Smooth muscle cell (in vitro differentiated cells): Measurements from ENCODE around the gene SNX32. TPM values are rescaled to one million over a fixed set of nuclear protein-coding genes. Genes with fewer than 3 reads are reported as not detected.
"Not testable (repeated sequence)": the region's sequence is repeated elsewhere in the genome, so short reads cannot be mapped to it uniquely, and the experiment has no call there.

Experiments used
- DNase-seq: peaks from one replicate; lab custom pipeline; 2025; ENCODE audit not compliant: unreplicated experiment; lab: John Stamatoyannopoulos, UW
- H2AFZ ChIP-seq: fragments of 200-600 bp; sonication (generic); 2 replicates; pipeline ENCODE4 v1.6.0; 2016; ENCODE audit warnings: antibody characterized with exemption, low read depth, mild to moderate bottlenecking
- H3F3A ChIP-seq: fragments of 200-600 bp; sonication (generic); 2 replicates; pipeline ENCODE4 v1.6.0; 2017; ENCODE audit warnings: antibody characterized with exemption, low read depth
- H3K27ac ChIP-seq: fragments of 200-600 bp; sonication (generic); 2 replicates; pipeline ENCODE4 v1.5.1; 2016; ENCODE audit warnings: low read depth, mild to moderate bottlenecking
- H3K27me3 ChIP-seq: fragments of 200-600 bp; sonication (generic); 2 replicates; pipeline ENCODE4 v1.6.1; 2016; ENCODE audit warnings: low read depth, mild to moderate bottlenecking
- H3K36me3 ChIP-seq: fragments of 200-600 bp; sonication (generic); 2 replicates; pipeline ENCODE4 v1.5.1; 2016; ENCODE audit warnings: low read depth
- H3K4me1 ChIP-seq: fragments of 200-600 bp; sonication (generic); 2 replicates; pipeline ENCODE4 v1.5.1; 2016; ENCODE audit warnings: low read depth
- H3K4me2 ChIP-seq: fragments of 200-600 bp; sonication (generic); 2 replicates; pipeline ENCODE4 v1.6.0; 2016; ENCODE audit warnings: mild to moderate bottlenecking
- H3K4me3 ChIP-seq: fragments of 200-600 bp; sonication (generic); 2 replicates; pipeline ENCODE4 v1.5.1; 2016; ENCODE audit warnings: mild to moderate bottlenecking
- H3K79me2 ChIP-seq: fragments of 200-600 bp; sonication (generic); 2 replicates; pipeline ENCODE4 v1.6.0; 2016; ENCODE audit warnings: low read depth, mild to moderate bottlenecking
- H3K9ac ChIP-seq: fragments of 200-600 bp; sonication (generic); 2 replicates; pipeline ENCODE4 v1.6.0; 2016; ENCODE audit warnings: low read depth
- H3K9me3 ChIP-seq: fragments of 200-600 bp; sonication (generic); replicated peaks from 2 replicates; pipeline ENCODE4 v1.5.1; 2016; ENCODE audit warnings: low read depth
- H4K20me1 ChIP-seq: fragments of 200-600 bp; sonication (generic); 2 replicates; pipeline ENCODE4 v1.6.0; 2016; ENCODE audit warnings: low read depth
- CTCF ChIP-seq: fragments of 200-600 bp; sonication (generic); IDR thresholded peaks from 2 replicates; pipeline ENCODE4 v1.5.1; 2017; ENCODE audit warnings: borderline replicate concordance, mild to moderate bottlenecking, antibody characterized with exemption; ENCODE audit not compliant: insufficient read depth, poor library complexity, severe bottlenecking
- WGBS: methylation state at CpG from one replicate; pipeline ENCODE4 v1.1.7; 2016; ENCODE audit warnings: low lambda C conversion rate; 5-methylcytosine and 5-hydroxymethylcytosine counted together
- polyA plus RNA-seq: library from polyadenylated mRNA; unstranded; fragments of >200 nt; fragmentation: Nextera tagmentation; extraction: Ambion mirVana; gene quantifications from 2 replicates; pipeline ENCODE4 v1.2.1, GENCODE V29; 2016
- total RNA-seq: library from RNA; depleted of rRNA; stranded (reverse); fragments of >200 nt; gene quantifications from 2 replicates; pipeline ENCODE4 v1.2.3, GENCODE V29; 2014

The SNX32 gene
- total and polyA plus RNA-seq, 2 experiments from 2014 or later, result 1.1 to 1.2 TPM

GRCh38 chr11:65826984-65827735 is 6.6 kb upstream of the SNX32 start:
- 80% methylated on average over 8 of the region's 8 CpGs for WGBS

GRCh38 chr11:65829459-65829858 is 4.3 kb upstream of the SNX32 start:
- H4K20me1 ChIP-seq, result no peaks in the 10 kb centered on the region
- no peak for TF ChIP-seq CTCF
- H3K9me3 ChIP-seq, result no peaks in the 10 kb centered on the region
- no peak overlapping the region for H3K9ac ChIP-seq
- WGBS, result 76% methylated on average over 4 of the region's 4 CpGs
- no peak overlapping the region for H3K27ac ChIP-seq
- H3F3A ChIP-seq, result no peaks in the 10 kb centered on the region
- H3K4me1 ChIP-seq, result peaks cover 13% of the 10 kb centered on the region
- no peaks in the 10 kb centered on the region for H3K36me3 ChIP-seq
- H2AFZ ChIP-seq, result no peak overlapping the region
- H3K27me3 ChIP-seq, result no peaks in the 10 kb centered on the region
- H3K4me3 ChIP-seq, result no peak overlapping the region
- no peak for DNase-seq
- no peaks in the 10 kb centered on the region for H3K79me2 ChIP-seq
- H3K4me2 ChIP-seq, result no peak overlapping the region

More at GRCh38 chr11:65826984-65827735, 6.6 kb upstream of the SNX32 start:
- no peak overlapping the region for H3K27ac ChIP-seq
- DNase-seq, result no peak
- H3F3A ChIP-seq, result no peaks in the 10 kb centered on the region
- H3K4me1 ChIP-seq, result no peaks in the 10 kb centered on the region
- no peaks in the 10 kb centered on the region for H4K20me1 ChIP-seq
- H3K79me2 ChIP-seq, result no peaks in the 10 kb centered on the region
- no peaks in the 10 kb centered on the region for H3K9me3 ChIP-seq
- no peak overlapping the region for H2AFZ ChIP-seq
- no peak overlapping the region for H3K9ac ChIP-seq
- H3K36me3 ChIP-seq, result no peaks in the 10 kb centered on the region
- H3K4me2 ChIP-seq, result no peak overlapping the region
- no peak overlapping the region for H3K4me3 ChIP-seq
- no peaks in the 10 kb centered on the region for H3K27me3 ChIP-seq
- TF ChIP-seq CTCF, result no peak

GRCh38 chr11:65832231-65832630 is 1.5 kb upstream of the SNX32 start:
- peaks cover 14% of the 10 kb centered on the region for H3K4me1 ChIP-seq
- H3K27me3 ChIP-seq, H3K79me2 ChIP-seq, H3K4me3 ChIP-seq, H2AFZ ChIP-seq, DNase-seq, H3K36me3 ChIP-seq, H3K9me3 ChIP-seq, H4K20me1 ChIP-seq, H3K4me2 ChIP-seq, H3K9ac ChIP-seq, H3F3A ChIP-seq, H3K27ac ChIP-seq: not testable (repeated sequence)

- H3K79me2 ChIP-seq, result no peaks in the 10 kb centered on the region
- H3K4me2 ChIP-seq, result peak overlapping the region; percentile 90
- peak overlapping the region; percentile 73 for H3K4me3 ChIP-seq
- no peaks in the 10 kb centered on the region for H3K9me3 ChIP-seq
- no peak overlapping the region for H3K27ac ChIP-seq
- no peak for TF ChIP-seq CTCF
- DNase-seq, result no peak
- H2AFZ ChIP-seq, result no peak overlapping the region
- 56% methylated on average over 6 of the region's 6 CpGs for WGBS
- H3K4me1 ChIP-seq, result peaks cover 14% of the 10 kb centered on the region
- no peaks in the 10 kb centered on the region for H3K27me3 ChIP-seq
- no peaks in the 10 kb centered on the region for H4K20me1 ChIP-seq
- H3K9ac ChIP-seq, result no peak overlapping the region
- no peaks in the 10 kb centered on the region for H3K36me3 ChIP-seq
- H3F3A ChIP-seq, result no peaks in the 10 kb centered on the region
Observed at GRCh38 chr11:65834202-65834601, 439 bp downstream of the SNX32 start.
